SK-N-SH (cell line): ENCODE data around the gene SLC26A11.

Experiments
- EZH2phosphoT487 ChIP-seq: fragments of 200-600 bp; sonication (generic); IDR thresholded peaks from 2 replicates; pipeline ENCODE4 v1.6.1; 2017; ENCODE audit warnings: low read depth, mixed run types, mild to moderate bottlenecking, antibody characterized with exemption, moderate library complexity, borderline replicate concordance
- FOXM1 ChIP-seq: IDR thresholded peaks from 2 replicates; pipeline ENCODE4 v1.4.0; 2012; ENCODE audit warnings: low read depth, mild to moderate bottlenecking
- MXI1 ChIP-seq: IDR thresholded peaks from 2 replicates; pipeline ENCODE4 v1.6.1; 2012; ENCODE audit warnings: mild to moderate bottlenecking, low read depth, low read length, improper control_type of control experiment
- TF ChIP-seq, protein P1 (sequence below): fragments of 200-600 bp; sonication (generic); IDR thresholded peaks from 2 replicates; pipeline ENCODE4 v1.6.1; 2017; ENCODE audit warnings: antibody characterized with exemption, mild to moderate bottlenecking, moderate library complexity

- TF ChIP-seq EZH2phosphoT487: no peak
- no peak for TF ChIP-seq MXI1
- TF ChIP-seq, protein P1, sequence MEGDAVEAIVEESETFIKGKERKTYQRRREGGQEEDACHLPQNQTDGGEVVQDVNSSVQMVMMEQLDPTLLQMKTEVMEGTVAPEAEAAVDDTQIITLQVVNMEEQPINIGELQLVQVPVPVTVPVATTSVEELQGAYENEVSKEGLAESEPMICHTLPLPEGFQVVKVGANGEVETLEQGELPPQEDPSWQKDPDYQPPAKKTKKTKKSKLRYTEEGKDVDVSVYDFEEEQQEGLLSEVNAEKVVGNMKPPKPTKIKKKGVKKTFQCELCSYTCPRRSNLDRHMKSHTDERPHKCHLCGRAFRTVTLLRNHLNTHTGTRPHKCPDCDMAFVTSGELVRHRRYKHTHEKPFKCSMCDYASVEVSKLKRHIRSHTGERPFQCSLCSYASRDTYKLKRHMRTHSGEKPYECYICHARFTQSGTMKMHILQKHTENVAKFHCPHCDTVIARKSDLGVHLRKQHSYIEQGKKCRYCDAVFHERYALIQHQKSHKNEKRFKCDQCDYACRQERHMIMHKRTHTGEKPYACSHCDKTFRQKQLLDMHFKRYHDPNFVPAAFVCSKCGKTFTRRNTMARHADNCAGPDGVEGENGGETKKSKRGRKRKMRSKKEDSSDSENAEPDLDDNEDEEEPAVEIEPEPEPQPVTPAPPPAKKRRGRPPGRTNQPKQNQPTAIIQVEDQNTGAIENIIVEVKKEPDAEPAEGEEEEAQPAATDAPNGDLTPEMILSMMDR: no peak
- no peak for TF ChIP-seq FOXM1
Measured at GRCh38 chr17:80232438-80232837, 12.2 kb downstream of the SLC26A11 start.
